ENCODE measurements around the gene TRIM2. TPM values are rescaled to one million over a fixed set of nuclear protein-coding genes. Genes with fewer than 3 reads are reported as not detected.
"Not testable (repeated sequence)": the region's sequence is repeated elsewhere in the genome, so short reads cannot be mapped to it uniquely, and the experiment has no call there.

Gene TRIM2
- total RNA-seq, 4 donors from 2014 or later: 71.8 to 124 (median 95.3) TPM

GRCh38 chr4:153189016-153189801, 15.0 kb upstream of the TRIM2 start:
- Histone ChIP-seq H3K27ac (no peak overlapping the region), H3K4me1 (peaks cover 0 to 5% (median 0%) of the 10 kb centered on the region in 4 donors), H3K4me3 (no peak overlapping the region), H3K27me3 (no peaks in the 10 kb centered on the region), H3K9me3 (no peaks in the 10 kb centered on the region), H3K36me3 (no peaks in the 10 kb centered on the region)
- intact Hi-C loops (cut with DNase I; ENCODE audit: low total_unique reads): no loop called here
- in situ Hi-C loops (cut with MboI; ENCODE audit: low pct_ligation_motif_present in 1 of 4, low pct_unique_long_range_greater_than_20kb in 1 of 4, low sequenced_read_pairs in 3 of 4): no loop called here
- WGBS, 2 donors (ENCODE audit: low coverage in 1 of 2): 54 to 56% methylated on average over 9 to 11 of the region's 11 CpGs
- no peak for TF ChIP-seq POLR2A (IDR thresholded peaks at IDR 0.05)
- no peak for TF ChIP-seq EP300 (IDR thresholded peaks at IDR 0.05; ENCODE audit: low read depth)
- TF ChIP-seq POLR2AphosphoS5 (IDR thresholded peaks at IDR 0.05): no peak
- no peak for TF ChIP-seq CTCF (IDR thresholded peaks at IDR 0.05)
- DNase-seq: no peak

- TF ChIP-seq CTCF (IDR thresholded peaks at IDR 0.05) (no peak), POLR2A (IDR thresholded peaks at IDR 0.05) (no peak), EP300 (IDR thresholded peaks at IDR 0.05; ENCODE audit: low read depth) (no peak), POLR2AphosphoS5 (IDR thresholded peaks at IDR 0.05) (no peak)
- DNase-seq: no peak
- in situ Hi-C loops (cut with MboI; ENCODE audit: low pct_ligation_motif_present in 1 of 4, low pct_unique_long_range_greater_than_20kb in 1 of 4, low sequenced_read_pairs in 3 of 4) (no loop called here), intact Hi-C loops (cut with DNase I; ENCODE audit: low total_unique reads) (no loop called here)
- H3K36me3 ChIP-seq: no peaks in the 10 kb centered on the region
- no peaks in the 10 kb centered on the region for H3K9me3 ChIP-seq
- H3K27ac ChIP-seq: no peak overlapping the region
- H3K4me3 ChIP-seq: no peak overlapping the region
- no peaks in the 10 kb centered on the region for H3K27me3 ChIP-seq
- peaks cover 0 to 5% (median 0%) of the 10 kb centered on the region in 4 donors for H3K4me1 ChIP-seq
- WGBS, 2 donors (ENCODE audit: low coverage in 1 of 2): 85 to 87% methylated on average over 5 of the region's 5 CpGs
Measured at GRCh38 chr4:153191795-153192363, 12.4 kb upstream of the TRIM2 start.

- DNase-seq: no peak
- no peak for TF ChIP-seq POLR2A (IDR thresholded peaks at IDR 0.05)
- no peak for TF ChIP-seq CTCF (IDR thresholded peaks at IDR 0.05)
- TF ChIP-seq POLR2AphosphoS5 (IDR thresholded peaks at IDR 0.05): no peak
- no peak for TF ChIP-seq EP300 (IDR thresholded peaks at IDR 0.05; ENCODE audit: low read depth)
- no peak overlapping the region for H3K4me3 ChIP-seq
- 89% methylated on average over 5 of the region's 5 CpGs; no CpG with 5 or more reads in 1 of the 2 donors for WGBS, 2 donors (ENCODE audit: low coverage in 1 of 2)
- H3K36me3 ChIP-seq: no peaks in the 10 kb centered on the region
- no peak overlapping the region for H3K27ac ChIP-seq
- H3K27me3 ChIP-seq: no peaks in the 10 kb centered on the region
- in situ Hi-C loops (cut with MboI; ENCODE audit: low pct_ligation_motif_present in 1 of 4, low pct_unique_long_range_greater_than_20kb in 1 of 4, low sequenced_read_pairs in 3 of 4) (no loop called here), intact Hi-C loops (cut with DNase I; ENCODE audit: low total_unique reads) (no loop called here)
- no peaks in the 10 kb centered on the region for H3K4me1 ChIP-seq
- H3K9me3 ChIP-seq: no peaks in the 10 kb centered on the region
Measured at GRCh38 chr4:153197301-153197700, 6.9 kb upstream of the TRIM2 start.

- Histone ChIP-seq H3K36me3 (no peaks in the 10 kb centered on the region), H3K27ac (no peak overlapping the region), H3K4me1 (peaks cover 0 to 3% (median 2%) of the 10 kb centered on the region in 4 donors), H3K4me3 (no peak overlapping the region), H3K9me3 (no peaks in the 10 kb centered on the region), H3K27me3 (no peaks in the 10 kb centered on the region)
- WGBS, 2 donors (ENCODE audit: low coverage in 1 of 2): 71 to 93% methylated on average over 1 of the region's 1 CpG
- no peak for TF ChIP-seq EP300 (IDR thresholded peaks at IDR 0.05; ENCODE audit: low read depth)
- TF ChIP-seq POLR2AphosphoS5 (IDR thresholded peaks at IDR 0.05): no peak
- TF ChIP-seq POLR2A (IDR thresholded peaks at IDR 0.05): no peak
- no peak for TF ChIP-seq CTCF (IDR thresholded peaks at IDR 0.05)
- DNase-seq: no peak
- intact Hi-C loops (cut with DNase I; ENCODE audit: low total_unique reads) (no loop called here), in situ Hi-C loops (cut with MboI; ENCODE audit: low pct_ligation_motif_present in 1 of 4, low pct_unique_long_range_greater_than_20kb in 1 of 4, low sequenced_read_pairs in 3 of 4) (no loop called here)
Measured at GRCh38 chr4:153198719-153199118, 5.5 kb upstream of the TRIM2 start.

GRCh38 chr4:153203746-153204145, 497 bp upstream of the TRIM2 start:
- H3K27ac ChIP-seq: peak overlapping the region; percentile 76 to 88 (median 84)

More at GRCh38 chr4:153203746-153204145, 497 bp upstream of the TRIM2 start:
- H3K36me3 ChIP-seq; DNase-seq; H3K9me3 ChIP-seq; in situ Hi-C loops (cut with MboI; ENCODE audit: low pct_ligation_motif_present in 1 of 4, low pct_unique_long_range_greater_than_20kb in 1 of 4, low sequenced_read_pairs in 3 of 4); H3K27me3 ChIP-seq: not testable (repeated sequence)
- 51 to 54% methylated on average over 5 of the region's 5 CpGs for WGBS, 2 donors (ENCODE audit: low coverage in 1 of 2)
- peak overlapping the region in 2 of 4 donors; percentile 27 to 49 for H3K4me3 ChIP-seq
- peaks cover 0 to 30% (median 14%) of the 10 kb centered on the region in 4 donors for H3K4me1 ChIP-seq
- intact Hi-C loops (cut with DNase I; ENCODE audit: low total_unique reads): loop anchor here (5.0 kb wide), 1 partner anchor 61 kb away; no protein-coding TSS in a partner anchor

Data from transverse colon (tissue), 4 donors.